SIG-M5 treated with dmso at 0.1 percent for 504 hours (cell line): ENCODE results near the gene TBC1D16.
"Not testable (repeated sequence)": the region's sequence is repeated elsewhere in the genome, so short reads cannot be mapped to it uniquely, and the experiment has no call there.

Source experiments
- DNase-seq: peaks from one replicate; lab custom pipeline; 2025; ENCODE audit not compliant: unreplicated experiment; lab: John Stamatoyannopoulos, UW

The TBC1D16 gene

DNA sequence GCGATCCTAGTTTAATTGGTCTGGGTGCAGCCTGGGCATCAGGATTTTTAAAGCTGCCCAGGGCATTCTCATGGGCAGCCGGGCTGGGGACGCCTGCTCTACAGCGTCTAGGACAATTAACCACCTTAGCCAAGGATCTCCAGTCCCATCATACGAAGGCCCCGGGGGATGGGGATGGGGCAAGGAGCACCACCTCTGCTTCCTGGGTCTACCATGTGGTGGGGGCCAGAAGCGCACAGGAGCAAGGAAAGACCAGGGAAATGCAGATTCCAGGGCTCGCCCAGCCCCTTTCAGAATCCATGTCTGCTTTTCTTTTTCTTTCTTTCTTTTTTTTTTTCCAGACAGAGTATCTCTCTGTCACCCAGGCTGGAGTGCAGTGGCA is 29.3 kb downstream of the TBC1D16 start:
- no peak for DNase-seq

DNA sequence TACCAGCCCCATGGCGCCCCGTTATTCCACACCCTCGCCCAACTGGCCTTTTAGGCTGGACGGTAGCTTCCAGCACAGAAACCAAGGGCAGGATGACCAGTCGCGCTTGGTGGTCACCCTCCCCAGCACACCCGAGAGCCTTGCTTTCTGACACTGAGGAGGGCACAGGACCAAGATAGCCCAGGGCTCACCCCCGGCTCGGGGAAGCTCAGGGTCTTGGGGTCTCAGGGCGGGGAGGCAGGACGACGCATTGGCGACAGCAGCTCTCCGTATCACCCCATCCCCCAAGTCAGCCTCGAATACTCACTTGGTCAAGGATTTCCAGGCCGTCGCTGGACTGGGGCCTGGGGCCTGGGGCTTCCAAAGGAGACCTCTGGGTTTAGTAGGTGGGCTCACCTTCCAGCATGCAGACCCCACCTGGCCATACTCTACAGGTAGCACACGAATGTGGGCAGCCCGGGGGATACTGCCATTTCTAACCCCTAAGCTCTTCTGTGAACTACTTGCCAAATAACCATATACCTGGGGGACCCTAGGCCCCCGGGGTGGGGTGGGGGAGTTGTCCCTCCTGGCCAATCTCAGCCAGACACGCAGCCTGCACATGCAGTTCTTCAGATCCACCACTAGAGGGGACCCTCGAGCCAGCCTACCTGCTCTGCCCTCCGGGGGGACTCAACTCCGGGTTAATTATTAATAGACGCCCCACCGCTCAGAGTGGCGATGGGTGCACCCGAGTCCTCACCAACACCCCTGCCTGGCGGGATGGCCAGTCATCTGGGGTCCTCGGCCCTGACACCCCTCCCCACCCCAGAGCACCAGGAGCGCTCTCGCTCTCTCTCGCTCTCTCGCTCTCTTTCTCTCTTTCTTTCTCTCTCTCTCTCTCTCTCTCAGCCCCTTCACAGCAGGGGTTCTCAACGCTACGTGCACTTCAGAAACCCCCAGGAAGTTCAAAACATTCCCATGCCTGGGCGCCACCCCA is 30.0 kb downstream of the TBC1D16 start:
- DNase-seq, result peak; percentile 33

DNA sequence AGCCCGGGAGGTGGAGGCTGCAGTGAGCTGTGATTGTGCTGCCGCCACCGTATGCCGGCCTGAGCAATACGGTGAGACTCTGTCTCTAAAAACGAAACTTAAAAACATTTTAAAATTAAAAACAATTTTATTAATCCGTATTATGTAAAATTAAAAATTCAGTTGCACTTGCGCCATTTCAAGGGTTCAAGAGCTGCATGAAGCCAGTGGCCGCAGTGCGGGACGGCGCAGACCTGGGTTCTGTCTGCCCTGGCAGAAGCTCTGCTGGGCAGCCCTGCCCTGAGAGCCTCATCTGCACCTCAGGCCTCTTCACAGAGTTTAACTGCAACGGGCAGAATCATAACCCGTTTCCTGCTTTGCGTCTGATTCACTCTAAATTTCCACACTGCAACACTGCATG is 31.7 kb downstream of the TBC1D16 start:
- no peak for DNase-seq

DNA sequence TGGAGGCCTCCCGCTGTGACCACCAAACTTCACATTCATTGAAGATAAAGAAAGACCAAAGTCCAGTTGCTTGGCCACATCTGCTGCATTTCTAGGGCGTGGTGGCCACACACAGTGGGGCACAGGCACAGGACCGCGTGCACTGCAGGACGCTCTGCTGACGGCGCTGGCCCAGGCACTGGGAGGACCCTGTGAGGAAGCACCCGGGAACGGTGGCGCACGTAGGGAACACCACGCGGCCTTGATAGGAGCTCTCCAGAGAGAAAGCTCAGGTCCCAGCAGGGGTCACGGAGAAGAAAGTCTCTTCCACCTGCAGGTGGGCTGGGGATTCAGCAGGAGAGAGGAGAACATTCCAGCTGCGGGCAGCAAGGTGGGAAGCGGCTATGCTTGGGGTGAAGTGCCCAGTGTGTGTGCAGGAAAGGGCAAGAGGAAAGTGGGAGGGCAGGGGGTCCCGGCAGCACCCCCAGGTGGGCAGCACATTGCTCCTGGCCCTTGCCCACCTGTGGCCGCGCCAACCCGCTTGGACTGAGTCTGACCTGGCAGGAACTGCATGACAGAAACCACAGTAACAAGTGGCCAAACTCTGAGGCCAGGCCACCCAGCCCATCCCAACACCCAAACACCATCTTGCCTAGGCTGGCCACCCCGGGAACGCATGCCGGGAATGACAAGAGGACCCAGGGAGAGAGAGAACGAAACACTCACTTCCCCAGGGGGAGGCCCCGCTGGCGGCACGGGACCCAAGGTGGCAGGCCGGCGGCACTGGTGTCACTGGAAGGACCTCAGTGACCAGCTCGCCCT is 32.8 kb downstream of the TBC1D16 start:
- DNase-seq, result no peak

DNA sequence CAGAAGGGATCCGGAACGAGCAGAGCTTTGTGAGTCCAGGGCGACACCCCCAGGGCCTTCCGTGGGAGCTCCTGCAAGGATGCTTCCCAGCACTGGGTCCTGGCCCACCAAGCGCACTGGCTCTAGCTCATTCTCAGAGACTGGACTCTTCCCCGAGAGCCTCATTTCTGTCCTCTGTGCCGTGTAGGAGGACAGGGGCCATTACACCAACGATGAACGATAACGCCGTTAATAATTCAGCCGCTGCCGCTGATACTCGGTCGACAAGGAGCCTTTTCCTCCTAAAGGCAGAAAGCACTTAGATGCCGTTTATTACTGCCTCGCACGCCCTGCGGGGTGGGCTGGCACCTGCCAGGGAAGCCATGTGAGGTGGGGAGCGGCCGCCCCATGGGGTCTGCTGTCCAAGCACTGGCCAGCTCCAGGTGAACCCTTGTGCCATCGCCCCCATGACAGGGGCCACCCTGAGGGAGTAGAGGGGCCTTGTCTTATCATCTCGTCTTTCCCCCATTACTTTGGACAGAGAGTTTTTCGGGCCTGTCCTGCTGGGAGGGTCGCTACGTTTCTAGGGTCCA is 33.5 kb downstream of the TBC1D16 start:
- no peak for DNase-seq

GRCh38 chr17:80000981-80001775 is 34.5 kb downstream of the TBC1D16 start:
- DNase-seq, result no peak

DNA sequence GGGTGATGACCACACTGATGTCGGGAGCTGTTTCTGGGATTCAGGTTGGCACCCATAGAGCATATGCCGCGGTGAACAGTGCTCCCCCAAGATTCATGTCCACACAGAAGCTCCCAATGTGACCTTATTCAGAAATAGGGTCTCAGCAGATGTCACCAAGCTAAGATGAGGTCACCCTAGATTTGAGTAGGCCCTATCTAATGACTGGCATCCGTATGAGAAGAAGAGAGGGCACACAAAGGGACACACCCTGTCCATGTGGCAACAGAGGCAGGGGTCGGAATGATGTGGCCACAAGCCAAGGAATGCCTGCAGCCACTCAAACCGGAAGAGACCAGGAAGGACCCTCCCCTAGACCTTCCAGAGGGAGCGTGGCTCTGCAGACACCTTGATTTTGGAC is 35.5 kb downstream of the TBC1D16 start:
- DNase-seq, result no peak

DNA sequence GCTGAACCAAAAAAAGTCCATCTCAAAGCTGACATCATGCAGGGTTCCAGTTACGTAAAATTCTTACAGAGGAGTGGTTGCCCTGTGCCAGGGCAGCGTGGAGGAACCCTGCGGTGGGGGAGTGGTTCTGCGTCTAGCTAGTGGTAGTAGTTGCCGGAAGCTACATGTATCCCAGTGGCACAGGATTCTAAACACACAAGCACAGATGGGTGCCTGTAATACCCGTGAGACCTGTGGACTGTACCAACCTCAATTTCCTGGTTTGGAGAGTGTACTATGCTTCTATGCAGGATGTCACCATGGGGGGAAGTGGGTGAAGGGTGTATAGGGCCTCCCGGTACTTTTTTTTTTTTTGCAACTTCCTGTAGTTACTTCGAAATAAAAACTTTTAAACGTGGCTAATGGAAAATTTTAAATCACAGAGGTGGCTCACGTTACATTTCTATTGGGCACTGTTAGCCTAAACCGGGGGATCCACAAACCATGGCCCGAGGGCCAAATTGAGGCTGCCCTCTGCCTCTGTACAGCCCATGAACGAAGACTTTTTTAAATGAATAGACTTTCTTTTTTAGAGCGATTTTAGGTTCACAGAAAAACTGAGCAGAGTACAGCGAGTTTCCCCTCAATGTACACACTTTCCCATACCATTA is 38.5 kb downstream of the TBC1D16 start:
- peak; percentile 96 for DNase-seq

GRCh38 chr17:79996291-79996690 is 39.4 kb downstream of the TBC1D16 start:
- DNase-seq, result no peak

DNA sequence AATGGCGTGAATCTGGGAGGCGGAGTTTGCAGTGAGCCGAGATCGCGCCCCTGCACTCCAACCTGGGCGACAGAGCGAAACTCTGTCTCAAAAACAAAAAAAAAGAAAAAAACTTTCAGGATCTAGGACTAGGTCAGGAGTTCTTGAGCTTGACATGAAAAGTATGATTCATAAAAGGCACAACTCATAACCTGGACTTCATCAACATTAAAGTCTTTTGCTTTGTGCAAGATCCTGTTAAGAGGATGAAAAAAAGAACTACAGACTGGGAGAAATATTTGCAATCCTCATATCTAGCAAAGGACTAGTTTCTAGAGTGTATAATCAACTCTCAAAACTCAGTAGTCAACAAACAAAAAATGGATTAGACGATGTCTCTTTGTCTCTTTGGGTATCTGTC is 40.0 kb downstream of the TBC1D16 start:
- DNase-seq, result no peak

DNA sequence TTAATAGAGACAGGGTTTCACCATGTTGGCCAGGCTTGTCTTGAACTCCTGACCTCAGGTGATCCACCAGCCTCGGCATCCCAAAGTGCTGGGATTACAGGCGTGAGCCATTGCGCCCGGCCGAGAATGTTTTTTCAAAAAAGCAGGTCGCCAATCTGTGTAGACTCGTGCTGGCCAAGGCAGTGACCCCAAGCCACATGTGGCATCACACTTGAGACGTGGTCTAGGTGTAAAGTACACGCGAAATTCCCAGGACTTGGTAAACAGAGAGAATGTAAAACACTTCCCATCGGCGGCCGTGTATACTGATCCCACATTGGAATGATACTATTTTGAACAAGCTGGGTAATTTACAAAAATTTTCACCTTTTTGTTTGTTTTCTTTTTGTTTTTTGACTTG is 41.1 kb downstream of the TBC1D16 start:
- no peak for DNase-seq

GRCh38 chr17:79994228-79994569 is 41.5 kb downstream of the TBC1D16 start:
- DNase-seq, result not testable (repeated sequence)

GRCh38 chr17:79993390-79994227 is 42.1 kb downstream of the TBC1D16 start:
- DNase-seq, result peak; percentile 96

GRCh38 chr17:79992649-79993389 is 42.9 kb downstream of the TBC1D16 start:
- no peak for DNase-seq

GRCh38 chr17:79991924-79992648 is 43.6 kb downstream of the TBC1D16 start:
- DNase-seq, result no peak

- peak; percentile 58 for DNase-seq
Observed at GRCh38 chr17:79991140-79991923, 44.3 kb downstream of the TBC1D16 start.

DNA sequence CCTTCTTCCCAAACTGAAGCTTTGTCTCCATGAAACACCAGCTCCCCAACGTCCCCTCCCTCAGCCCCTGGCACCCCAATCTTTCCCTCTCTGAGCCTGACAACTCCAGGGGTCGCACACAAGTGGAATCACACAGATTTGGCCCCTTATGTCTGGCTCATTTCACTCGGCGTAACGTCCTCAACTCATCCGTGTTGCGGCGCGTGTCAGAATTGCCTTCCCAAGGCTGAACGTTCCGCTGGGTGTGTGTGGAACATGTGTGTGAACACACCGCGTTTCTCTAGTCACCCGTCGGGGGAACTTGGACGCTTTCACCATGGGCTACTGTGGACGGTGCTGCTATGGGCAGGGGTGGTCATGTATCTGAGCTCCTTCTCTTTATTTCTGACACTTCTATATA is 45.0 kb downstream of the TBC1D16 start:
- no peak for DNase-seq
